ENCODE results near the gene GPR143. TPM values are rescaled to one million over a fixed set of nuclear protein-coding genes. Genes with fewer than 3 reads are reported as not detected.

The GPR143 gene
- total RNA-seq, 2 experiments from 2014 or later = not detected

GRCh38 chrX:9677098-9677739, 88.4 kb downstream of the GPR143 start:
- POLR2A ChIA-PET = interaction anchor here (1.2 kb wide), 2 partner anchors 31 to 220 kb away, joined by 3 read pairs; no protein-coding TSS in a partner anchor
- CTCF ChIA-PET = no interaction called here

- POLR2A ChIA-PET = interaction anchor here (1.2 kb wide), 2 partner anchors 30 to 220 kb away, joined by 3 read pairs; no protein-coding TSS in a partner anchor
- CTCF ChIA-PET = no interaction called here
Measured at GRCh38 chrX:9676738-9677097, 88.9 kb downstream of the GPR143 start.

- ChIA-PET CTCF (no interaction called here), POLR2A (interaction anchor here (1.2 kb wide), 2 partner anchors 30 to 220 kb away, joined by 3 read pairs; no protein-coding TSS in a partner anchor)
Measured at GRCh38 chrX:9676306-9676705, 89.3 kb downstream of the GPR143 start.

Other genes with a start within 250 kb of the GPR143 start
- not detected for gene SHROOM2, start 20.6 kb upstream of the GPR143 start, total RNA-seq
- not detected for gene CLDN34, start 201.5 kb upstream of the GPR143 start, total RNA-seq

Measured in activated CD8-positive, alpha-beta memory T cell treated with anti-CD3 and anti-CD28 coated beads for 36 hours (primary cell).